Activated CD8-positive, alpha-beta memory T cell treated with anti-CD3 and anti-CD28 coated beads, Interleukin-2, amount 10 ng/mL, durations not matched to agents 7 days and 5 days (primary cell): ENCODE results near the gene PGAM1. TPM values are rescaled to one million over a fixed set of nuclear protein-coding genes. Genes with fewer than 3 reads are reported as not detected.
"Not testable (repeated sequence)": the region's sequence is repeated elsewhere in the genome, so short reads cannot be mapped to it uniquely, and the experiment has no call there.

Experiments used
- ATAC-seq: fragments of 150-1000 bp; cut with Tn5 transposase; one replicate; pipeline ENCODE4 v1.10.0; 2021; ENCODE audit warnings: moderate library complexity
- CTCF ChIA-PET: fragments of 350-600 bp; sonication (Branson Sonifier 250); formaldehyde crosslinking; loops from one replicate; lab custom pipeline; 2021; ENCODE audit warnings: antibody characterized with exemption; lab: Charles Lee
- DNase-seq: peaks from one replicate; pipeline ENCODE4 v3.0.0-alpha.2; 2020
- H3K27ac Mint-ChIP-seq: one replicate; pipeline ENCODE4 v1.8.0; 2021; ENCODE audit warnings: mild to moderate bottlenecking, mixed read lengths
- H3K27me3 Mint-ChIP-seq: one replicate; pipeline ENCODE4 v1.8.0; 2021; ENCODE audit warnings: mixed read lengths
- H3K36me3 Mint-ChIP-seq: one replicate; pipeline ENCODE4 v1.8.0; 2021; ENCODE audit warnings: mild to moderate bottlenecking, mixed read lengths
- H3K4me1 Mint-ChIP-seq: one replicate; pipeline ENCODE4 v1.8.0; 2021; ENCODE audit warnings: mixed read lengths
- H3K4me3 Mint-ChIP-seq: one replicate; pipeline ENCODE4 v1.8.0; 2021; ENCODE audit warnings: mild to moderate bottlenecking, moderate library complexity, mixed read lengths
- H3K9me3 Mint-ChIP-seq: one replicate; pipeline ENCODE4 v1.8.0; 2022; ENCODE audit warnings: low read depth, mixed read lengths
- total RNA-seq, 2 experiments: library from RNA; stranded (reverse); gene quantifications; one replicate each; pipeline ENCODE4 v1.2.3, GENCODE V29; 2021

The PGAM1 gene
- total RNA-seq, 2 experiments from 2014 or later, result 459 to 582 TPM

- Mint-ChIP-seq H3K36me3 (peaks cover 24% of the 10 kb centered on the region), H3K9me3 (no peaks in the 10 kb centered on the region), H3K27me3 (no peaks in the 10 kb centered on the region), H3K4me3 (no peak overlapping the region), H3K4me1 (no peaks in the 10 kb centered on the region), H3K27ac (no peak overlapping the region)
- DNase-seq (no peak), ATAC-seq (no peak)
- CTCF ChIA-PET, result interaction anchor here (0.9 to 1.1 kb wide), 2 partner anchors 29 to 76 kb away, joined by 3 to 4 read pairs; no protein-coding TSS in a partner anchor
These were observed 42.2 kb downstream of the PGAM1 start for GRCh38 chr10:97468162-97468561.

- H3K27ac Mint-ChIP-seq, result not testable (repeated sequence)
- CTCF ChIA-PET, result interaction anchor here (1.1 kb wide), 1 partner anchor 76 kb away, joined by 4 read pairs; no protein-coding TSS in a partner anchor
These were observed 42.8 kb downstream of the PGAM1 start for GRCh38 chr10:97468781-97469180.

GRCh38 chr10:97474918-97475317 lies 48.9 kb downstream of the PGAM1 start:
- peaks cover 43% of the 10 kb centered on the region for H3K36me3 Mint-ChIP-seq
- H3K9me3 Mint-ChIP-seq, result no peaks in the 10 kb centered on the region
- H3K4me1 Mint-ChIP-seq, result no peaks in the 10 kb centered on the region
- no peaks in the 10 kb centered on the region for H3K27me3 Mint-ChIP-seq
- ATAC-seq (no peak), DNase-seq (no peak)
- H3K27ac Mint-ChIP-seq, result no peak overlapping the region
- CTCF ChIA-PET, result interaction anchor here (1.5 to 1.6 kb wide), 2 partner anchors 10 to 18 kb away, joined by 3 to 4 read pairs; no protein-coding TSS in a partner anchor
- no peak overlapping the region for H3K4me3 Mint-ChIP-seq

More at GRCh38 chr10:97468781-97469180, 42.8 kb downstream of the PGAM1 start:
- not testable (repeated sequence) for H3K27me3 Mint-ChIP-seq, H3K4me1 Mint-ChIP-seq, DNase-seq, H3K9me3 Mint-ChIP-seq, ATAC-seq, H3K4me3 Mint-ChIP-seq
- H3K36me3 Mint-ChIP-seq, result peaks cover 25% of the 10 kb centered on the region

GRCh38 chr10:97475936-97476594 lies 50.1 kb downstream of the PGAM1 start:
- CTCF ChIA-PET, result interaction anchor here (1.3 to 1.5 kb wide), 2 partner anchors 19 to 78 kb away, joined by 3 to 4 read pairs; no protein-coding TSS in a partner anchor
- H3K27me3 Mint-ChIP-seq, result no peaks in the 10 kb centered on the region
- H3K36me3 Mint-ChIP-seq, result peaks cover 46% of the 10 kb centered on the region
- ATAC-seq (no peak), DNase-seq (no peak)
- no peak overlapping the region for H3K4me3 Mint-ChIP-seq
- no peak overlapping the region for H3K27ac Mint-ChIP-seq
- H3K4me1 Mint-ChIP-seq, result no peaks in the 10 kb centered on the region
- H3K9me3 Mint-ChIP-seq, result no peaks in the 10 kb centered on the region

GRCh38 chr10:97479410-97479809 lies 53.4 kb downstream of the PGAM1 start:
- DNase-seq, CTCF ChIA-PET, H3K27ac Mint-ChIP-seq, H3K27me3 Mint-ChIP-seq, ATAC-seq, H3K4me1 Mint-ChIP-seq, H3K4me3 Mint-ChIP-seq, H3K9me3 Mint-ChIP-seq: not testable (repeated sequence)
- peaks cover 38% of the 10 kb centered on the region for H3K36me3 Mint-ChIP-seq

- DNase-seq (no peak), ATAC-seq (no peak)
- H3K9me3 Mint-ChIP-seq, result no peaks in the 10 kb centered on the region
- CTCF ChIA-PET, result no interaction called here
- peaks cover 34% of the 10 kb centered on the region for H3K36me3 Mint-ChIP-seq
- H3K27me3 Mint-ChIP-seq, result no peaks in the 10 kb centered on the region
- no peak overlapping the region for H3K4me3 Mint-ChIP-seq
- no peak overlapping the region for H3K27ac Mint-ChIP-seq
- H3K4me1 Mint-ChIP-seq, result no peaks in the 10 kb centered on the region
These were observed 53.9 kb downstream of the PGAM1 start for GRCh38 chr10:97479939-97480338.

GRCh38 chr10:97481071-97481470 lies 55.1 kb downstream of the PGAM1 start:
- ATAC-seq (no peak), DNase-seq (no peak)
- H3K27ac Mint-ChIP-seq, result no peak overlapping the region
- no peak overlapping the region for H3K4me3 Mint-ChIP-seq
- no peaks in the 10 kb centered on the region for H3K4me1 Mint-ChIP-seq
- no peaks in the 10 kb centered on the region for H3K27me3 Mint-ChIP-seq
- no peaks in the 10 kb centered on the region for H3K9me3 Mint-ChIP-seq
- CTCF ChIA-PET, result interaction anchor here (1.1 kb wide), 1 partner anchor 16 kb away, joined by 4 read pairs; no protein-coding TSS in a partner anchor
- H3K36me3 Mint-ChIP-seq, result peaks cover 30% of the 10 kb centered on the region

GRCh38 chr10:97482381-97482780 lies 56.4 kb downstream of the PGAM1 start:
- DNase-seq (no peak), ATAC-seq (no peak)
- Mint-ChIP-seq H3K36me3 (peaks cover 21% of the 10 kb centered on the region), H3K27ac (no peak overlapping the region), H3K27me3 (no peaks in the 10 kb centered on the region), H3K4me1 (peaks cover 3% of the 10 kb centered on the region), H3K9me3 (no peaks in the 10 kb centered on the region), H3K4me3 (no peak overlapping the region)
- CTCF ChIA-PET, result interaction anchor here (1.1 kb wide), 1 partner anchor 18 kb away, joined by 4 read pairs; no protein-coding TSS in a partner anchor

Other genes with a start within 250 kb of the PGAM1 start
- gene SLIT1, start 240.2 kb upstream of the PGAM1 start, total RNA-seq, result 1 to 10 TPM in 1 of 2 experiments, under 1 TPM in 1; 0.59 to 1.5 TPM
- 10 to 100 TPM; 48.3 to 50.4 TPM for gene ARHGAP19, start 133.6 kb upstream of the PGAM1 start, total RNA-seq
- gene FRAT1, start 106.9 kb upstream of the PGAM1 start, total RNA-seq, result 1 to 10 TPM; 5.5 to 5.7 TPM
- 10 to 100 TPM; 11.4 to 14.4 TPM for gene FRAT2, start 91.5 kb upstream of the PGAM1 start, total RNA-seq
- 10 to 100 TPM; 30.7 to 38.1 TPM for gene RRP12, start 24.9 kb upstream of the PGAM1 start, total RNA-seq
- gene EXOSC1, start 19.8 kb downstream of the PGAM1 start, total RNA-seq, result 10 to 100 TPM; 49.5 to 56.8 TPM
- gene ZDHHC16, start 20.0 kb downstream of the PGAM1 start, total RNA-seq, result 10 to 100 TPM; 33.1 to 42.4 TPM
- 10 to 100 TPM; 81.1 to 81.6 TPM for gene MMS19, start 72.2 kb downstream of the PGAM1 start, total RNA-seq
- gene UBTD1, start 72.7 kb downstream of the PGAM1 start, total RNA-seq, result 1 to 10 TPM in 1 of 2 experiments, under 1 TPM in 1; 0.88 to 1.3 TPM
- under 1 TPM; 0.26 to 0.67 TPM for gene ANKRD2, start 146.6 kb downstream of the PGAM1 start, total RNA-seq
- not detected for gene HOGA1, start 158.2 kb downstream of the PGAM1 start, total RNA-seq
- not detected for gene C10orf62, start 163.5 kb downstream of the PGAM1 start, total RNA-seq
- gene MORN4, start 207.3 kb downstream of the PGAM1 start, total RNA-seq, result 1 to 10 TPM; 1.9 to 2.1 TPM
- 10 to 100 TPM; 10.5 to 13.2 TPM for gene PI4K2A, start 214.5 kb downstream of the PGAM1 start, total RNA-seq